ENCODE data around the gene IQGAP2.

DNA sequence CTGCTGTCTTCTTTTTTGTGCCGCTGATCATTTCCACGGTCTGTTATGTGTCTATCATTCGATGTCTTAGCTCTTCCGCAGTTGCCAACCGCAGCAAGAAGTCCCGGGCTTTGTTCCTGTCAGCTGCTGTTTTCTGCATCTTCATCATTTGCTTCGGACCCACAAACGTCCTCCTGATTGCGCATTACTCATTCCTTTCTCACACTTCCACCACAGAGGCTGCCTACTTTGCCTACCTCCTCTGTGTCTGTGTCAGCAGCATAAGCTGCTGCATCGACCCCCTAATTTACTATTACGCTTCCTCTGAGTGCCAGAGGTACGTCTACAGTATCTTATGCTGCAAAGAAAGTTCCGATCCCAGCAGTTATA lies 329.9 kb downstream of the IQGAP2 start:
- TF ChIP-seq, protein P1, sequence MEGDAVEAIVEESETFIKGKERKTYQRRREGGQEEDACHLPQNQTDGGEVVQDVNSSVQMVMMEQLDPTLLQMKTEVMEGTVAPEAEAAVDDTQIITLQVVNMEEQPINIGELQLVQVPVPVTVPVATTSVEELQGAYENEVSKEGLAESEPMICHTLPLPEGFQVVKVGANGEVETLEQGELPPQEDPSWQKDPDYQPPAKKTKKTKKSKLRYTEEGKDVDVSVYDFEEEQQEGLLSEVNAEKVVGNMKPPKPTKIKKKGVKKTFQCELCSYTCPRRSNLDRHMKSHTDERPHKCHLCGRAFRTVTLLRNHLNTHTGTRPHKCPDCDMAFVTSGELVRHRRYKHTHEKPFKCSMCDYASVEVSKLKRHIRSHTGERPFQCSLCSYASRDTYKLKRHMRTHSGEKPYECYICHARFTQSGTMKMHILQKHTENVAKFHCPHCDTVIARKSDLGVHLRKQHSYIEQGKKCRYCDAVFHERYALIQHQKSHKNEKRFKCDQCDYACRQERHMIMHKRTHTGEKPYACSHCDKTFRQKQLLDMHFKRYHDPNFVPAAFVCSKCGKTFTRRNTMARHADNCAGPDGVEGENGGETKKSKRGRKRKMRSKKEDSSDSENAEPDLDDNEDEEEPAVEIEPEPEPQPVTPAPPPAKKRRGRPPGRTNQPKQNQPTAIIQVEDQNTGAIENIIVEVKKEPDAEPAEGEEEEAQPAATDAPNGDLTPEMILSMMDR (conservative IDR thresholded peaks at IDR 0.05; ENCODE audit: low read length), result no peak
- no peak for TF ChIP-seq EZH2phosphoT487 (IDR thresholded peaks at IDR 0.05; ENCODE audit: borderline replicate concordance)
